ENCODE measurements around the gene BIVM.

Gene BIVM

DNA sequence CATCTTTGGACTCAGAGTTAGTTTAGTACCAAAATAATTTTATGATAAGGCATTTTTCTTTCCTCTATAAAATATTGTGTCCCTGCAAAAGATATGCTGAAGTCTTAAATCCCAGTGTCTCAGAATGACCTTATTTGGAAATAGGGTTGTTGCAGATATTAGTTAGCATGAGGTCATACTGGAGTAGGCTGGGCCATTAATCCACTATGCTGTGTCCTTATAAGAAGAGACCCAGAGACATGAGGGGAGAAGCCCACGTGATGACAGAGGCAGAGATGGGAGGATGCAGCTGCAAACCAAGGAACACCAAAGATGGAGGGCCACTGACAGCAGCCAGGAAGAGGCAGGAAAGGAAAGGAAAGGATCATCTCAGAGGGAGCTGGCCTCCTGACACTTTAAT is 6.5 kb upstream of the BIVM start:
- no peak for DNase-seq (ENCODE audit: low read depth)

DNA sequence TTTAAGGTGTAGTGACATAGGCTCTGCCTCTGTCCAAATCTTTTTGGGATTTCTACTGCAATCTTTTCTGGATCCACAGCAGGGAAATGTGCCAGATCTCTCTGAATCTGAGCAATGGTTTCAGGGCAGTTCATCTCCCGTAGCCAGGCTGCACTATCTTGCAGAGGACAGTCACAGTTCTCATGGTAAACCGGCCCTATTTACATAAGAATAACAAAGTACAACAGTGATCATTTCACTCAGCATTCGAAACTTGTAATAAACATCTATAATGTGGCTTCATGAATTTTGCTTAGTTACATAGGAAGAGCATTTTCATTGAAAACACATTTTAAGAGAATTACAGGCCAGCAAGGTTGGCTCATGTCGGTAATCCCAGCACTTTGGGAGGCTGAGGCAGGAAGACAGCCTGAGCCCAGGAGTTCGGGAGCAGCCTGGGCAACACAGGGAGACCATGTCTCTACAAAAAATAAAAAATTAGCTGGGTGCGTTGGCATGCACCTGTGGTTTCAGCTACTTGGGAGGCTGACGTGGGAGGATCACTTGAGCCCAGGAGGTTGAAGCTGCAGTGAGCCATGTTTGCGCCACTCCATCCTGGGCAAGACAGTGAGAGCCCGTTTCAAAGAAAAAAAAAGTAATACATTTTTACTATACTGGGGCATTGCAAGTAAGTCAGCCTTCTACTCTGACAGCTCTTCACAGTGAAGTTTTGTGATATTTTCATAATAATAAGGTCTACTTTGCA is 5.1 kb upstream of the BIVM start:
- no peak for DNase-seq (ENCODE audit: low read depth)

DNA sequence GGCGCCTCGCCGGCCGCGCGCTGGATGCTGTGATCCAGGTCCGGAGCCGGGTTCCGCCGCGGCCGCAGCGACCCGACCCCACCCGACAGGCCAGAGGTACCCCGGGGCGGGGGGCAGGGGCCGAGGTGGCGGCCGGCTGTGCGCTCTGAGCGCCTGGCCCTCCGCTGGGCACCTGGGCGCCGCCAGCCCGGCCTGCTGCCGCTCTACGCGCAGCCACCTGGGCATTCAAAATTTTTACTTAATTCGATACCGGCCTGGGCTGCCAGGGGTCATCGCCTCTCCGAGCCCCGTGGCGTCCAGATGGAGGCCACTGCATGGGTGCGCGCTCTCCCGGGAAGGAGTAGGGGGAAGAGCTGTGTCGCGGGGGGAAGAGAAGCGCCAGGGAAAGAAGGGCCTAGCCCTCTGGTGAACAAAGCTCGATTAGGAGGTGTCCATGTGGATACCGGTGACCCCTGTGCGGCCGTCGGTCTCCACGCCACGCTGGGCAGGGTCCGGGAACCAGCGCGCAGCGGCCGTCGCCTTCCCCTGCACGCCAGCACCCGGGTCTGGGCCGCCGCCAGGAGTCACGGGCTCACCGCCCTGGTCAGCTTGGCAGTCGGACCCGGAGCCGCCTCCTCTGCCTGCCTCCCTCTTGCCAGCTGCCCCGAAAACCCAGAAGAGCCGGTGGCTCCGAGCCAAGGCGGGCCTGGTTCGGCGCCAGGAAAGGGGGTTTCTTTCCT is 666 bp downstream of the BIVM start:
- no peak for DNase-seq (ENCODE audit: low read depth)

DNA sequence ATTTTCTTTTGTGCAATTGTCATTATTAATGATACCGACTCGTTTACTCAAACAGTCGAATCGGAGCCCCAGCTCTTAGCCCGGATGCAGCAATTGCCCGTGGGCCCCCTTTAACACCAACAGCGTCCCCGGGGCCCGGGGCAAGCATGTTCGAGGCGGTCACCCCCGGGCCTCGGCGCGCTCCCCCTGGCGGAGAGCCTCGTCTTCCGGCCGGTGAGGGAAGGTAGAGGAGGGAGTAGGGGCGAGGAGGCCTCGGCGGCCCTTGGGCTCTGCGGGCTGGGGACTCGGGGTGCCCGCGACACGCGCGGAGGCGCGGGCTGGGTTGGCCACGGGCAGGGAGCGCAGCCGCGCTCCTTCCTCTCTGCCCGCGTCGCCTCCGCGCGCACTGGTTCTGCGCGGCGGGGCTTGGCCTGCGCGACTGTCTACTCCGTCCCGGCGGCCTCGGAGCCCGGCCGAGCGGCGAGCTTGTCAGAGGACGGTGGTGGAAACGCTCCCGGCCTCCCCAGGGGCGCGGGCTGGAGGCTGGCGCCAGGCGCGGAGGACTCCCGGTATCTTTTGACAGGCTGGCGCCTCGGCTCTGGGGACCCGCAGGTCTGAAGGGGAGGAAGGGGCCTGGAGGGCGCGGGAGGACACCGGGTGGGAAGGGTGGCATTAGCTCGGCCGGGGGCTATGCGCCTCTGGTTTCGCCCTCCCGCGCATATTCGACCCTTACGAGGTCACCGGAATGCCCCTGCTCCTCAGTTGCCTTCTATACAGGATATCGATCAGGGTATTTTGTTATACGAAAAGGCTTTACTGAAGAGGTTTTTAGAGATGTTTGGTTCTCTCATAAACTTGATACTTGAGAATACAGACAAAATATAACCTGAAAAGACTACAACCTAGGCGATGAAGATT is 1.5 kb downstream of the BIVM start:
- DNase-seq (ENCODE audit: low read depth): peak; percentile 69

DNA sequence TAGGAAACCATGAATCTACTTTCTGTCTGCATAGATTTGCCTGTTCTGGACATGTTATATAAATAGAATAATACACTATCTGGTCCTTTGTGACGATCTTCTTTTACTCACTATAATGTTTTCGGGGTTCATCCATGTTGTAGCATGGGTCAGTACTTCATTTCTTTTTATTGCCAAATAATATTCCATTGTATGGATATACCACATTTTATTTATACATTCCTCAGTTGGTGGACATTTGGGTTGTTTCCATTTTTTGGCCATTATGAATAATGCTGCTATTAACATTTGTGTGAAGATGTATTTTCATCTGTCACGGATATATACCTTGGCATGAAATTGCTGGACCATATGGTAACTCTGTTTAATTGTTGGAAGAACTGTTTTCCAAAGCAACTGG is 6.8 kb downstream of the BIVM start:
- DNase-seq (ENCODE audit: low read depth): no peak

DNA sequence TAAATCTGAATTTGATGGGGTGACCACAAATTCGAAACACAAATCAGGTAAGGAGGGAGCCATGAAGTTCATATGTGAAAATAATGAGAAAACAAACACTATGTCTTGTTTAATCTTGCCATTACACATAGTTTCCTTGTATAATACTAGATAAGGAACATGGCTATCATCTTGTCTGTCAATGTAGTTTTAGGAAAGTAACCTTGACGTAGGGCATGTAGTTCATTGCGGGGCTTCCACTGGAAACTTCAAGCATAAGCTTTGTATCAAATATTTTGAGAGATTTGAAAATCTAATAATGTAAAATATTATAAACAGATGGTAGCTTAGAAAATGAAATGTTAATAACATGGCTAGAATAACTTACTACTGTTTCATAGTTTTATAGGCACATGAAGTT is 8.8 kb downstream of the BIVM start:
- no peak for DNase-seq (ENCODE audit: low read depth)

DNA sequence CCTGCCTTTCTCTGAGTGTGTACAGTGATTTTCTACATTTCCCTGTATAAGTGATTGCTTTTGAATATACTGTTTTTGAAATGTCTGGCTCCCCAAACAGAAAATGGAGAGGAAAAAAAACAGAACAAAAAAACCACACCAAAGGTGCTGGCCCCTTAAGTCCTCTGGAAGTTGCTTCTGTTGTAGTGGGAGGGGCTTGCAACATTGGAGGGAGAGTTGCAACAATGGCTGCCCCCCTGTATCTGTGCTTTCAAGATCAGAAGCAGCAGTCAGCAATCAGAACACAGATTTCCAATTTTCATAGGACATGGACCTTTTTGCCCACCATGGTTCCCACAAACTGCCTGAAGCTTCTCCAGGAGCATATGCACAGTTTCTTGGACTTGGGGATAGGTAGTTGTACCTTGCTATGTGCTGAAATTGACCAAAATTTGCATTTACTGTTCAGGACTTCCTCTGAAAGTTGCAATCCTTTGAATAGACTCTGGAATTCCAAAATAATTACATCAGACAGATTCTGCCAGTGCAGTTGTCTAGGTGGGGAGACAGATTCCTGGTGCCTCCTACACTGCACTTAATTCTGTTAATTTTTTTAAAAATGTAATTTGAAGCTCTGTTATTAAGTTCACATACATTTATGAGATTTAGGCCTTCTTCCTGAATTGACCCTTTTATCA is 13.8 kb downstream of the BIVM start:
- no peak for DNase-seq (ENCODE audit: low read depth)

DNA sequence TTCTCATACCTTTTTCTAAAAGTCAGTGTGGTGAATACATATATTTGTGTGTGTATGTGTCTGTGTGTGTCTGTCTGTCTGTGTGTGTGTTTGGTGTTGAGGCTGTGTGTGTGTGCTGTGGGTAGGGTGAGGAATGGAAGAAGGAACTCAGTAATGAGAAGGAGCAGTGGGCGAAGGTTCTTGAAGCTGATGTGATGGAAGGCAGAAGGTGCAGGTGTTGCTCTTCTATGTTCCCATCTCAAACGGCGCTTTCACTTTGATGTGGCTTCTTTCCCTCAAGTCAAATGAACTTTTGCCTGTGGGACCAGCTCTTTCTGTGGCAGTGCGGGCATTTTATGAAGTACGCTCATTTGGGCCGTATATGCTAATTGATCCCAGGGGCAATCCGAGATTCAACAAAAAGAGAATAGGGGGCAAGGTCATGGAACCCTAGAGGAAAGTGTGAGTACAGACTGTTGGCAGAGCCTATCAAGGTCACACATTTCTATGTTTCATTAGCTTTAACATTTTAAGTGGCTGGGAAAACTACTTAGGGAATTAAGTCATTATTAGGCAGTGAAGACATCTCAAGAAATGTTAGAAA is 15.2 kb downstream of the BIVM start:
- no peak for DNase-seq (ENCODE audit: low read depth)

DNA sequence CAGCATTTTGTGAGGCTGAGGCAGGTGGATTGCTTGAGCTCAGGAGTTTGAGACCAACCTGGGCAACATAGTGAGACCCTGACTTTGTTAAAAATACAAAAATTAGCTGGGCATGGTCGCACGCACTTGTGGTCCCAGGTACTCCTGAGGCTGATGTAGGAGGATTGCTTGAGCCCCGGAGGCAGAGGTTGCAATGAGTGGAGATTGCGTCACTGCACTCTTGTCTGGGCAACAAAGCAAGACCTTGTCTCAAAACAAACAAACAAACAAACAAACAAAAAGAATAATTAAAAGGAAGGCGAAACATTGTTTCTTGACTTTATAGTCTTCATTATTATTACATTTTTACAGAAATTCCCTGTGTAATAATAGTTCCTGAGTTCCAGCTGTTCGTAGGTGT is 15.9 kb downstream of the BIVM start:
- no peak for DNase-seq (ENCODE audit: low read depth)

DNA sequence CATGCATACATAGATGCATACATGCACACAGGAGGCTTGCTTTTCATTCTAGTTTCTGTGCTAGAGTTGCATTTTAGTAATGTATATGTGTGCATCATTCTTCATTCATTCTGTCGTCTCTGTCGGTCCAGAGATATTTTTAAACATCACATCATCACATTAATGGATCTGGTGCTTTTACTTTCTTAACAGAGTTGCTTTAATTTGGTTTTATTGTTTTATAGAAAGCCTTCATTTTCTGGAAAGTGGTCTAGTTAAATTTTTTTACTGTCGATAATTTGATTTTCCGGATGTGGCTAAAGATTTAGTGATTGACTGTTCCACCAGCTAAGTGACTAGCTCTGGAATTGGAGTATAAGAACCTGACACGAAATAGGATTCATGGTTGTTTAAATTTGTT is 16.9 kb downstream of the BIVM start:
- no peak for DNase-seq (ENCODE audit: low read depth)

DNA sequence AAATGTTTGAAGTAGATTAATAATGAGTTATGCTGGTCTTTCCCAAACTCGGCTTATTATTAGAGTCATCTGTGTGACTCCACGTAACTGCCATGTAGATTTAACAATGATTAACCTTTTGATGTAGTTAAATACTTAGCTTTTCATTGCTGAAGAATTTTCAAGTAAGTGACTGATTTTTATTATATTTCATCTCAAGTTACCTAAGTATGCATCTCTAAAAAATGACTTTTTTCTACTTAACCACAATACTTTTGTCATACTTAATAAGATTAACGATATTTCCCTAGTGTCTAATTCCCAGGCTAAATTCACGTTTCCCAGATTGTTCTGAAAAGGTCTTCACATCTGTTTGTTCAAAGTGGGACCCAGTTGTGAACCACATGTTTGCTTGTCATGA is 17.8 kb downstream of the BIVM start:
- DNase-seq (ENCODE audit: low read depth): no peak

DNA sequence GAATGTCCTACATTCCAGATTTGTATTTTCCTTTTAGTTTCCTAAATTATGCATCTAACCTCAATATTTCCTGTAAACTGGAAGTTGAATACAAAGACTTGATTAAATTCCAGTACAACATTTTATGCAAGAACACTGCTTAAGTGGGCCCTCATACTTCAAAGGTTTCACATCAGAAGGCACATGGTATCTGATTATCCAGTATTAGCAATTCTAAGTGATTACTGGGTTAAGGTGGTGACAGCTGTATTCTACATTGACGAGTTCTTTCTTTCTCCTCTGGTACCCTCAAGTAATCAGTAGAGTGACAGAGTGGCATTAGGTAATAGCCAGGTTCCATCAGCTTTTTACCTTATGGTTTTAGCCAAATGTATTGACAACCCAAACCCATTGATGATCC is 18.3 kb downstream of the BIVM start:
- no peak for DNase-seq (ENCODE audit: low read depth)

DNA sequence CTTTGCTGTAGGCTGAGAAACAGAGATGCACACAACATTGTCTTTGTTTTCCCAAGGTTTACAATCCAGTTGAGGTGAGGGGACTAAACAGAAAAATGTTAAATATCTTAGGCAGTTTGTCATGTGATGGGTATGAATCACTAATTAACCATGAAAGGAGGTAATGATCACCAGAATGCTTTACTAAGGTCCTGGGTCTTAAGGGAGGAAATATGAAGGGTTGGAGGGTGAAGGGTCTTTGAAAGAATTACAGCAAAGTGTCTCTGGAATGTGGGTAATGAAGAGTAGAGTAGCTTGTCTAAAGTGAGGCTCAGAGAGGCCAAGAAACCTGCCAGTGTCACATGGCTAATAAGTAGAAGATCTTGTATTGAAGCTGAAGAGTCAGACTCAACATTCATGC is 19.0 kb downstream of the BIVM start:
- DNase-seq (ENCODE audit: low read depth): no peak

DNA sequence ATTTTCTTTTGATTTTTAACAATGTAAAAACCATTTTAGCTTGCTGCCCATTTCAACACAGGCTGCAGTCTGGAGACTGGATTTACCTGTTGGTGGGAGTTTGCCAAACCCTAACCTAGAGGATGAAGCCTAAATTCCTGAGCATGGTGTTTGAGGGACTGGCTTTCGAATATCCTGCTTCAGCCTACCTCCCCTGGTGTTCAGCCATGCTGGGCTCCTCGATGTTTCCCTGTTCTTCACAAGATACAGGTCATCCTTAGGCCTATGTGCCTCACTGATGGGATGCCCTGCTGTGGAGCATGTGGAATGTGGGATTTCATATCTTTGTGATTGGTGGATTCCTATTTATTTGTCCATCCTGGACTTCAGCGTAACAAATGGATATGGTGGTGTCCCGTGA is 26.5 kb downstream of the BIVM start:
- DNase-seq (ENCODE audit: low read depth): no peak

DNA sequence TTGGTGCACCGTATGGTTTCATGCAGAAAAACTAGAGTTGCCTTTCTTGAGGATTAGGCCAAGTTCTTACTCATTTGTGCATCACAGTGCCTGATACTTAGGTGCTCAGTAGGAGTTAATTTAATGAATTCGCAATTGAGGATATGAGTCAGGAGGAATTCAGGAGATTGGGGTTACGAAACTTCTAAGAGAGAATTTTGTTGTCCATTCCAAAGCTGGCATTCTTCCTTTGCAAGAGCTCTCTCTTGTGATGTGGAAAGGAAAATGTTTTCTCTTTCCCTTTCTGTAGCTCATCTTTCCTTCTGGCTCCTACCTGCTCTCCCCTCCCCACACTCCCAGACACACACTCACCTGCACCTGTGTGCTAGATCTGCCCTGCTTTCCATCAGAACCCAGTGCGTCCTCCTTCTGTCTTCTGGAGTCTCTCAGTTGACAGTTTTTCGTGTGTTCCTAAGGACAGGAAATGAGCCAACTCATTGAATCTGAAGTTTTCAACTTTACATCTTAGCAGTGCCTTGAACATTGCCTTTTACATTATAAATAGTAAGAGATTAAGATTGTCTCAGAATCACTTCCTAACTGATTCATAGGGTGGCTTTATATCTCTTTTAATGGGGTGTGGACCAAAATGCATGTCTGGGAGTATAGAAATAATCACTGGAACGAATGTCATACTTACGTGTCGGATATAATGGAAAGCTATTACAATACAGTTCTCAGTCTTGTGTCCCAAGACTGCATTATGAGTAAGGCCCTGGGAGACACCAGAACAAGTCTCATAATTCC is 27.2 kb downstream of the BIVM start:
- DNase-seq (ENCODE audit: low read depth): no peak

DNA sequence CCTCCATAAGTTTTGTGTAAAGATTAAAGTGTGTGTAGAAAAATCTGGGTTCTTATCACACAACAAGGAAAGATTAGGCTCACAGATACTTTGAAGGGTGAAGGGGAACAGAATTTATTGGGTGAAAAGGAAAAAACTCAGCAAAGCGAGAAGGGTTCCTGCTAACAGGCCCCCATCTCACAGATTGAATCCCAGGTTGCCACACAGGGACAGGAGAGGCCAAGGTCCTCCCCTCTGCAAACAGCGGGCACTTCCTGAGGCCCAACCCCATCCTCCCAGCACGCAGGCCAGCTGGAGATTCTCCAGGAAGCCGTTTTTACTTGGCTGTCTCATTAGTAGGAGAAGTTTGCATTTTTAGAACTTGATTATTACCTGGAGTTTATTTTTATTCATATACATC is 31.7 kb downstream of the BIVM start:
- DNase-seq (ENCODE audit: low read depth): no peak

DNA sequence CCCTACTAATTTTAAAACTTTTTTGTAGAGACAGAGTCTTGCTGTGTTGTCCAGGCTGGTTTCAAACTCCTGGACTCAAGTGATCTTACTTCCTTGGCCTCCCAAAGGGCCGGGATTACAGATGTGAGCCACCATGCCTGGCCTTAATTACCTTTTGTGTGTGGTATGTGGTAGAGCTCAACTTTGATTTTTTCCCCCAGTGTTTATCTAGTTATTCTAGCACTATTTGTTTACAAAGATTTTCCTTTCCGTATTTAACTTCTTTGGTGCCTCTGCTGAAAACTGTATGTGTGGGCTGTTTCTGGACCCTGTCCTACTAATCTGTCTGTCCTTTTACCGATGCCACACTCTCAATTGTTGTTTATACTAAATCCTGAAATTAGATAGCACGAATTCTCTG is 37.6 kb downstream of the BIVM start:
- DNase-seq (ENCODE audit: low read depth): no peak

DNA sequence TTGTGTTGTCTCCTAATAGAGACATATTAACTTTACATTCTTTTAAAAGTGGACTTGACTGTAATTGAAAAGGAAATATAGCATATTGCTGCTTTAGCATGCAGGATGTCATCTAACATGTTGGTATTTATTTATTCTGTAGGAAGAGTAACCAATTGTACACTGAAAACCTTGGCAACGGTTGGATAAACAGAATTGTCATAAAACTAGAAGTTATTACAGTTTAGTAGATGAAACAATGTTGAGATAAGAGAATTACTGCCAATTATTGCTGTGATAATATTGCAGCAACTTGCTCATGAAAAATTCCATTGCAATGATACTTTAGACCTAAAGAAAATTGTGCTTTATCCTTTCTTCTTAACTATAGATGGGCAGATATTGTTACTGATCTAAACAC is 39.4 kb downstream of the BIVM start:
- no peak for DNase-seq (ENCODE audit: low read depth)

DNA sequence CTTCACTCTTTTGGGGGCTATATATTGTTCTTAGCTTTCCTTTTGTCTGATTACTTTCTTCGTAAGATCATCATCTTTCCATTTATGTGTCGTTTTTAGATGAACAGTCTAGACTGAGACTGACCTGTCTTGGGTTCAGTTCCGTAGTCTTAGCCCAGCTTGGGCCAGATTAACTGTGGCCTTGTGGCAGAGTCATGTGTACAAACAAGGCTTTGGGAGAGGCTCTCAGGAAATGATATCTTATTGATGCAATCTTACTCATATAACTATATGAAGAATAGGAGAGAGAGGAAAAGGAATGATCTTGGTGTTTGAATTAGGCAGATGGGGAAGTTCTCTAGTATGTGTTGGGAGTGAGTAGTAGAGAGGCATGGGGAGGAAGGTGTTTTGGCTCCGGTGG is 40.1 kb downstream of the BIVM start:
- DNase-seq (ENCODE audit: low read depth): no peak

DNA sequence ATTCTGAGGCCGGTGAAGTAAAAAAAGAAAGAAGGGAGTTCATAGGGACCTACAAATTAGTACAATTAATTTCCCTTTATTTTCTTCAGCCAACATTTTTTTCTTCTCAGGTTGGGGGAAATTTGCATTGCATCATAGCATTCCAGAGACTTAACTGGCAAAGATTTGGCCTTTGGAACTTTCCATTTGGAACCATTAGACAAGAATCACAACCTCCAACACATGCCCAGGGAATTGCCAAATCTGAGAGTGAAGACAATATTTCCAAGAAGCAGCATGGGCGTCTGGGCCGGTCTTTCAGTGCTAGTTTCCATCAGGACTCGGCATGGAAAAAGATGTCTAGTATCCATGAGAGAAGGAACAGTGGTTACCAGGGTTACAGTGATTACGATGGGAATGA is 40.5 kb downstream of the BIVM start:
- DNase-seq (ENCODE audit: low read depth): no peak

DNA sequence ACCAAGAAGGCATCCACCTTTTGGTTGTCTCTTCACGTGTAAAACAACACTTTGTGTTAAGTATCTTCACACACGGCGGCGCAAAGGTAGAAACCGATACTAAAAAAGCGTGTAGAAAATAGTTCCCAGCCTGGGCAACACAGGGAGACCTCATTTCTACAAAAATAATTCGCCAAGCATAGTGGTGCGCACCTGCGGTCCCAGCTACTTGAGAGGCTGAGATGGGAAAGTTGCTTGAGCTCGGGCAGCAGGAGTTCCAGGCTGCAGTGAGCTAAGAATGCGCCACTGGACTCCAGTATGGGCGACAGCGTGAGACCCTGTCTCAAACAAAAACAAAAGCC is 46.3 kb downstream of the BIVM start:
- DNase-seq (ENCODE audit: low read depth): no peak
